Measurements from ENCODE around the gene TMEM61.

DNA sequence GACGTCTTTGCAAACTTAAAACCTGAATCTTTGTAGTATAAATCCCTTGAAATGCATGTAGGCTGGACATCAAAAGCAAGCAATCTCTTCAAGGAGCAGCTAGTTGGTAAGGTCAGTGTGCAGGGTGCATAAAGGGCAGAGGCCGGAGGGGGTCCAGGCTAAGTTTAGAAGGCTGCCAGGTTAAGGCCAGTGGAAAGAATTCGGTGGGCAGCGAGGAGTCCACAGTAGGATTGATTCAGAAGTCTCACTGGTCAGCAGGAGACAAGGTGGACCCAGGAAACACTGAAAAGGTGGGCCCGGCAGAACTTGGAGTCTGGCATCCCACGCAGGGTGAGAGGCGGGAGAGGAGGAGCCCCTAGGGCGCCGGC lies 58.5 kb downstream of the TMEM61 start:
- TF ChIP-seq, protein P1, sequence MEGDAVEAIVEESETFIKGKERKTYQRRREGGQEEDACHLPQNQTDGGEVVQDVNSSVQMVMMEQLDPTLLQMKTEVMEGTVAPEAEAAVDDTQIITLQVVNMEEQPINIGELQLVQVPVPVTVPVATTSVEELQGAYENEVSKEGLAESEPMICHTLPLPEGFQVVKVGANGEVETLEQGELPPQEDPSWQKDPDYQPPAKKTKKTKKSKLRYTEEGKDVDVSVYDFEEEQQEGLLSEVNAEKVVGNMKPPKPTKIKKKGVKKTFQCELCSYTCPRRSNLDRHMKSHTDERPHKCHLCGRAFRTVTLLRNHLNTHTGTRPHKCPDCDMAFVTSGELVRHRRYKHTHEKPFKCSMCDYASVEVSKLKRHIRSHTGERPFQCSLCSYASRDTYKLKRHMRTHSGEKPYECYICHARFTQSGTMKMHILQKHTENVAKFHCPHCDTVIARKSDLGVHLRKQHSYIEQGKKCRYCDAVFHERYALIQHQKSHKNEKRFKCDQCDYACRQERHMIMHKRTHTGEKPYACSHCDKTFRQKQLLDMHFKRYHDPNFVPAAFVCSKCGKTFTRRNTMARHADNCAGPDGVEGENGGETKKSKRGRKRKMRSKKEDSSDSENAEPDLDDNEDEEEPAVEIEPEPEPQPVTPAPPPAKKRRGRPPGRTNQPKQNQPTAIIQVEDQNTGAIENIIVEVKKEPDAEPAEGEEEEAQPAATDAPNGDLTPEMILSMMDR (conservative IDR thresholded peaks at IDR 0.05; ENCODE audit: low read depth, low read length) = no peak
- TF ChIP-seq EZH2phosphoT487 (IDR thresholded peaks at IDR 0.05; ENCODE audit: borderline replicate concordance, low read length) = no peak
- no peak for TF ChIP-seq EZH2 (IDR thresholded peaks at IDR 0.05; ENCODE audit: low read length, unreplicated experiment)

Measured in PC-3 (cell line).